IPS-18a (cell line): ENCODE results near the gene AMBRA1.

Experiments
- H3K27ac ChIP-seq: one replicate; pipeline ENCODE4 v1.5.1; 2013; ENCODE audit warnings: low read length
- H3K27me3 ChIP-seq: one replicate; pipeline ENCODE4 v1.6.1; 2013; ENCODE audit warnings: mild to moderate bottlenecking, low read length; ENCODE audit not compliant: control insufficient read depth, insufficient read depth
- H3K36me3 ChIP-seq: one replicate; pipeline ENCODE4 v1.6.1; 2013; ENCODE audit warnings: low read depth, low read length; ENCODE audit not compliant: control insufficient read depth
- H3K4me1 ChIP-seq: one replicate; pipeline ENCODE4 v1.6.1; 2013; ENCODE audit warnings: low read depth, low read length; ENCODE audit not compliant: control insufficient read depth
- H3K4me3 ChIP-seq: one replicate; pipeline ENCODE4 v1.5.1; 2013; ENCODE audit warnings: low read length
- H3K9ac ChIP-seq: one replicate; pipeline ENCODE4 v1.6.1; 2013; ENCODE audit warnings: mild to moderate bottlenecking, low read length, moderate library complexity
- H3K9me3 ChIP-seq: one replicate; pipeline ENCODE4 v1.6.1; 2013; ENCODE audit warnings: low read depth, low read length; ENCODE audit not compliant: control insufficient read depth

Gene AMBRA1

DNA sequence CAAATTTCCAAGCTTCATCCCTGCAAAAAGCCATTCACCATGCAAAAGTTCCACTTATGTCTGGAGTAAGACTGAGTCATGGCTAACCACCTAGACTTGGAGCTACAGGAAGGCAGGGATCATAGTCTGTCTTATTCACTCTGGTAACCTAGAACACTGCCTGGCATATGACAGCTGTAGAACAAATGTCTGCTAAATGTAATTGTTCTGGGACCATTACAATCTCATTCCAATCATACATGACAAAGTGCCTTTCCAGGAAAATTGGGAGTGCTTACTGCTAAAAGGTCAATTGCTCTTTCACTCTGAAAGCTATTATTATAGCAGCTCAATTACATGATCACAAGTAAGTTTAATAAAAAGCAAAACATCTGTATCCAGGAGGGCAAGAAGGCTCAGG lies 103.2 kb downstream of the AMBRA1 start:
- H3K36me3 ChIP-seq: peaks cover 8% of the 10 kb centered on the region
- no peak overlapping the region for H3K9ac ChIP-seq
- no peak overlapping the region for H3K27ac ChIP-seq
- no peaks in the 10 kb centered on the region for H3K9me3 ChIP-seq
- no peaks in the 10 kb centered on the region for H3K4me1 ChIP-seq
- no peak overlapping the region for H3K4me3 ChIP-seq
- no peaks in the 10 kb centered on the region for H3K27me3 ChIP-seq

DNA sequence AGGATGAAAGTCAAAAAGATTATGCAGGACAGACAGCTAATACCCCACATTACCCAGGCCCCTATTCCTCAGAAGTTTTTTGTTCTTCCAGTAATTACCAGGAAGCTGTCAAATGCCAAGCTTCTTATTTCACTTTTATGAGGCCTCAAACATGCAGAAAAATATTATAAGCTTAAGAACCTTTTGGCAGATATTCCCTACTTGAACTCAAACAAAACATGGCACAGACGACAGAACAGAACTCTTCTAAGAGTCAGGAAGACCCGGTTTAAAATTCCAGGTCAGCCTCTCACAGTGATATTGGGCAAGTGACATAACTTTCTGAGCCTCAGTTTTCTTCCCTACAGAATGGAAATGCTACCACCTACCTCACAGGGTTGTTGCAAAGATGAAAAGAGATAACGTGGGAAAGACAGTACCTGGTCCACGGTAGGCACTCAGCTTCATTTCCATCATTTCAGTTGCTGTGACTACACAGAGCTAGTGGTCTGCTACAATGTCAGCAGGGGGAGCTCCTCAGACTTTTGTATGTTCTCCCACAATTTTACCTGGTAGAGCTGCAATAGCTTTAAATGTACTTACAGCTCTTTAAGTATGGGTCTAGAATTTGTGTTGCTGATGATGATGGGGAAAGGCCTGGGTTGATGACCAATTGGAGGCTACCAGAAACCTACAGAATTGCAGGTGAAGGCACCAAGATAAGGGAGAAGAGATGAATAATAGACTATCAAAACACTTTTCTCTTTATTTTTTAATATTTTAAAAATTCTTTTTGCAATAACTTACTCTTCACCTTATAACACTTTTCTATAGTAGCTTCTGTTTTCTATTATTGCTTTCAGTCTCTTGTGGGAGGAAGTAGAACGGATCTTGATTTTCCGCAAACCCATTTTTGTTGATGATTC lies 103.9 kb downstream of the AMBRA1 start:
- no peak overlapping the region for H3K9ac ChIP-seq

DNA sequence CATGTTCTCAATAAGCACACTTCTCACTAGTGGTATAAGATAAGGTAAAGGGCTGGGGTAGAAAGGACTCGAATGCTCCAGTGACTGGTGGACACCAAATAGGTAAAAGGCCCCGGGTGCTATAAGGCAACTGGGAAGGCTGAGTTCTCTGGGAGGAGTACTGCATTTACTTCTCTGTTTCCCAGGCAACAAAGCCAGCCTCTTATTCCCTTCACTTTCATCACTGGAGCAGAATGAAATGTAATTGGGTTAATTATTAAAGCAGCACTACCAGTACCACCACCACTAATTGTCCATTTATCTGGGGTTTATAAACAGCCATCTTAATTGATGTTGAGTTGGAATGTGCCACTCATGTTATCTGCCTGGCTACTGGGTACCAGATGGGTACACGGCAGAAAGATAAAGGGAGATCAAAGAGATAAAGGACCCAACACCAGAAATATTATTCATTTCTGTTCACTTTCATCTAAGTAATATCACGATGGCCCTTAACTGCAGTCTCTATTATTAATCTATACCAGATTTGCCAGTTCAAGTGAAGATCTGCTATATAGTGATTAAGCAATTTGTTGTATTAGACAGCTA lies 107.9 kb downstream of the AMBRA1 start:
- H3K4me1 ChIP-seq: no peaks in the 10 kb centered on the region
- no peak overlapping the region for H3K9ac ChIP-seq
- no peak overlapping the region for H3K4me3 ChIP-seq
- H3K27me3 ChIP-seq: no peaks in the 10 kb centered on the region
- peaks cover 7% of the 10 kb centered on the region for H3K36me3 ChIP-seq
- H3K9me3 ChIP-seq: no peaks in the 10 kb centered on the region
- no peak overlapping the region for H3K27ac ChIP-seq

More for the DNA sequence above, 103.9 kb downstream of the AMBRA1 start:
- H3K27me3 ChIP-seq: no peaks in the 10 kb centered on the region
- H3K36me3 ChIP-seq: peaks cover 8% of the 10 kb centered on the region
- no peaks in the 10 kb centered on the region for H3K9me3 ChIP-seq
- H3K4me1 ChIP-seq: no peaks in the 10 kb centered on the region
- H3K4me3 ChIP-seq: no peak overlapping the region
- no peak overlapping the region for H3K27ac ChIP-seq

DNA sequence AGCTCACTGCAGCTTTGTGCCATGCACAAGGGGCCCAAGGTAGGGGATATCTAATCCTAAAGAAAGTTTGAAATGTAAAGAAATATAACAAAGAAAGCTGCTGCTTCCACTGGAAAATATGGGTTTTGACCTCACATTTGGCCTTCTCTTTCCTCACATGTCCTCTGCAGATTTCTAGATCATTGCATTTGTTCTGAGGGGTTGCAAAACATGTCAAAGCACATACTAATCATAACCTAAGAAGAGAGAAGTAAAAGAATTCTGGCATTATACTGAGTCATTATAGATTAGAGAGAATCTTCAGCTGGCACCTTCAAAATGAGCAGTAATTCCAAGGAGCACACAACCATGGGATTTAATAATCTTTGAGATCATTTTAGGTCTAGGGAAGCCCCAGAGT lies 109.7 kb downstream of the AMBRA1 start:
- H3K27ac ChIP-seq: no peak overlapping the region
- no peaks in the 10 kb centered on the region for H3K4me1 ChIP-seq
- H3K27me3 ChIP-seq: no peaks in the 10 kb centered on the region
- no peak overlapping the region for H3K9ac ChIP-seq
- peaks cover 4% of the 10 kb centered on the region for H3K36me3 ChIP-seq
- no peaks in the 10 kb centered on the region for H3K9me3 ChIP-seq
- H3K4me3 ChIP-seq: no peak overlapping the region

DNA sequence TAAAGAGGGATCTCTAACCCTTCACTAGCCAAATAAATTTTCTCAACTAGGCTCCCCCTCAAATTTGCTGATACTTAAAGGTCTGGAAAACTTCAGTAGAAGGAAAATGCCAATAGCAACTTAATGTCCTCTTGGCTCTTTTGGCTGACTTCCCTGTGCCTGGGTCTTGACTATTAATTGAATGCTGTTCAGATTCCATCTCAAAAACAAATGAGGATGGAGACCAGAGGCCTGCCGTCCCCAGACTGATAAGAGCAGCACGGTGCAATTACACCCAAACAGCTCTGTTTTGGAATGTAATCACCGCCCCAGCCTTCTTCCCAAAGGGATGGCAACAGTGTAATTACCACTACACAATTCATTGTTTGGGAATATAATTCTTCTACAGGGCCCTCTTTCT lies 112.9 kb downstream of the AMBRA1 start:
- Histone ChIP-seq H3K4me3 (no peak overlapping the region), H3K36me3 (peaks cover 4% of the 10 kb centered on the region), H3K9ac (no peak overlapping the region)

DNA sequence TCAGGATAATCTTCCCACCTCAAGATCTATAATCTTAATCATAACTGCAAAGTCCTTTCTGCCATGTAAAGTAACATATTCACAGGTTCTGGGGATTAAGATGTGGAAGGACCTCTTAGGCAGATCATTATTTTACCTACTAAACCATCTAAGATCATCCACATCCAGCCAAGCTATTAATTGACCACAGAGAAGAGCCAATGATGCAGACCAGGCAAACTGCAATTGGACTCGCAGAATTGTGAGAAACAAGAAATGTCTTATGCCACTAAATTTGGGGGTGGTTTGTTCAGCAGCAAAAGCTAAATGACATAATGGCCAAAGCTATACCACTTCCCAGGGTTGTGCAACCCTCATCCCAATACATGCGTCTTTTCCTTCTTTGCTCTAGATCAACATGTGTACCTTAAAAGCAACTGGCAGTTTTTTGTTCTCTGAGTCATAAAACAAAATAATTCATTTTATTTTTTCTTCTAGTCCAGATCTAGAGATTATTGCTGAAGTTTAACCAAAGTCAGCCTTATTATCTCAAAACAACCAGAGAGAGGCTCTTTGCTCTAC lies 113.6 kb downstream of the AMBRA1 start:
- Histone ChIP-seq H3K4me3 (no peak overlapping the region), H3K27me3 (no peaks in the 10 kb centered on the region), H3K4me1 (no peaks in the 10 kb centered on the region), H3K9ac (no peak overlapping the region), H3K27ac (no peak overlapping the region), H3K9me3 (no peaks in the 10 kb centered on the region), H3K36me3 (peaks cover 4% of the 10 kb centered on the region)

More for the DNA sequence above, 112.9 kb downstream of the AMBRA1 start:
- Histone ChIP-seq H3K27ac (no peak overlapping the region), H3K27me3 (no peaks in the 10 kb centered on the region), H3K4me1 (no peaks in the 10 kb centered on the region), H3K9me3 (no peaks in the 10 kb centered on the region)

DNA sequence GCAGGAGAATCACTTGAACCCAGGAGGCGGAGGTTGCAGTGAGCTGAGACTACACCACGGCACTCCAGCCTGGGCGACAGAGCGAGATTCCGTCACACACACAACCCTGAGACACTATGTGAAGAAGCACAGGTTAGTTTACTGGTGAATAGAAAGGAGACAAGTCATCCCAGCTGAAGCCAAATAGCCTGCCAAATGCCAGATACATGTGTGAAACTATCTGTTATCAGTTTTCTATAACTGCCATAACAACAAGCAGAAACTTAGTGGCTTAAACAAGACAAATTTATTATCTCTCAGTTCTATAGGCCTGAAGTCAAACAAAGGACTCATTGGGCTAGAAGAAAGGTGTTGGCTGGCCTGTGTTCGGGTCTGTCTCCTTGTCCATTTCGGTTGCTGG lies 114.2 kb downstream of the AMBRA1 start:
- H3K36me3 ChIP-seq: peaks cover 4% of the 10 kb centered on the region
- no peak overlapping the region for H3K4me3 ChIP-seq
- no peaks in the 10 kb centered on the region for H3K4me1 ChIP-seq
- no peaks in the 10 kb centered on the region for H3K9me3 ChIP-seq
- no peak overlapping the region for H3K9ac ChIP-seq
- no peaks in the 10 kb centered on the region for H3K27me3 ChIP-seq
- no peak overlapping the region for H3K27ac ChIP-seq

DNA sequence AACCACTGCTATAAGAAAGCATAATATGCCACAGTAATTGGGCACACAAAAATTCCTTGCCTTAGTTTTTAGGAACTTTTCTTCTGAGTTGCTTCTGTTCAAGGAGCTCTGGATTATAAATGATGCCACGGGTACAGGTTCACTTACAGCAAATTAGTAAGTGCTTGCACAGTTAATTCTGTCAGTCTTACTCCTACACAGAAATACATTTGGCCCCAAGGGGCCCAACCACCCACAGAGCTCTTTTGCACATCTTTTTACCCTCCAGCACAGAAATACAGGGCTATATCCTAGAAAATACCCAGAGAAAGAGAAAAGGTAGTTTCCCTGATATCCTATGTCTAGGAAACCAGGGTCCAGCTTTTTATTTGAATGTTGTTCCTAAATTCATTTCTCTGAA lies 115.6 kb downstream of the AMBRA1 start:
- Histone ChIP-seq H3K36me3 (peaks cover 4% of the 10 kb centered on the region), H3K4me1 (no peaks in the 10 kb centered on the region), H3K9me3 (no peaks in the 10 kb centered on the region), H3K27ac (no peak overlapping the region), H3K9ac (no peak overlapping the region), H3K27me3 (no peaks in the 10 kb centered on the region), H3K4me3 (no peak overlapping the region)

DNA sequence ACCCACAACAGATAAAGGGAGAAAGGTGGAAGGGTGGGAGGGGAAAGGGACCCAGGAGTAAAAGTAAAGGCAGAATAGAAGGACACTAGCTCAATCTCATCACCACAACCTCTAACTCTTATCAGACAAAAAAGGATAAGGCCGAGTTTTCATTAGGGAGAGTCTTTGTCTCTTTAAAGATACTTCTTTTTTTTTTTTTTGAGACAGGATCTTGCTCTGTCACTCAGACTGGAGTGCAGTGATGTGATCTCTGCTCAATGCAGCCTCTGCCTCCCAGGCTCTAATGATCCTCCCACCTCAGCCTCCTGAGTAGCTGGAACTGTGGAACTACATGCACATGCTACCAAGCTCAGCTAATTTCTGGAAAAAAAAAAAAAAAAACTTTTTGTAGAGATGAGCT lies 116.7 kb downstream of the AMBRA1 start:
- Histone ChIP-seq H3K27me3 (no peaks in the 10 kb centered on the region), H3K9ac (no peak overlapping the region), H3K4me1 (no peaks in the 10 kb centered on the region), H3K4me3 (no peak overlapping the region), H3K36me3 (peaks cover under 1% of the 10 kb centered on the region), H3K9me3 (no peaks in the 10 kb centered on the region), H3K27ac (no peak overlapping the region)

DNA sequence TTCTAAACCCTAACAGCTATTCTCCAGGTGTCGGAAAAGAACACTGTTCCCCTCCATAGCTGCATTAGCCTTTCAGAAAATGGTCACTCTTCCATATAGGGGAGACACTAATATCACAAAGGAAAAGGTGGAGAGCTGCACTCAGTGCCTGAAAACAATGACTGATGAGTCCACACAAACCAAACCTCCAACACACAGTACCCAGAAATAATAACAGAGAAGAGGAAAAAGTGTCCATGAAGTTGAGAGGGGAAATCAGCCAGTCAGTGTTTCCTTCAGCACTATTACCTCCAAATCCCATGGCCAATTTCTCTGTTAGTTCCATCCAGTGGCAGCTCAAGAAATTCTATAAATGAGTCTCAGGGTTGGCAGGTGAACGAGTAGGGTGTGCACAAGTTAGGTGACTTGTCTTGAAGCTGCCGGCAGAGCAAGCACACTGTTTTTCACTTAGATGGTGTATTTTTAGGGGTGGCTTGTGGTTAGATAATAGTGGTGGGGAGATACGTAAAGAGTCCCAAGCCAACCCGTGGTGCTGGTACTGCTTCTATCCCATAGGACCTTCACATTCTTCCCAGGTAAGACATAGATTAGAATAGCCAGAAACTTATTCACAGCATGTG lies 117.8 kb downstream of the AMBRA1 start:
- Histone ChIP-seq H3K27me3 (no peaks in the 10 kb centered on the region), H3K9ac (no peak overlapping the region), H3K36me3 (no peaks in the 10 kb centered on the region), H3K9me3 (no peaks in the 10 kb centered on the region), H3K4me3 (no peak overlapping the region), H3K4me1 (no peaks in the 10 kb centered on the region), H3K27ac (no peak overlapping the region)

DNA sequence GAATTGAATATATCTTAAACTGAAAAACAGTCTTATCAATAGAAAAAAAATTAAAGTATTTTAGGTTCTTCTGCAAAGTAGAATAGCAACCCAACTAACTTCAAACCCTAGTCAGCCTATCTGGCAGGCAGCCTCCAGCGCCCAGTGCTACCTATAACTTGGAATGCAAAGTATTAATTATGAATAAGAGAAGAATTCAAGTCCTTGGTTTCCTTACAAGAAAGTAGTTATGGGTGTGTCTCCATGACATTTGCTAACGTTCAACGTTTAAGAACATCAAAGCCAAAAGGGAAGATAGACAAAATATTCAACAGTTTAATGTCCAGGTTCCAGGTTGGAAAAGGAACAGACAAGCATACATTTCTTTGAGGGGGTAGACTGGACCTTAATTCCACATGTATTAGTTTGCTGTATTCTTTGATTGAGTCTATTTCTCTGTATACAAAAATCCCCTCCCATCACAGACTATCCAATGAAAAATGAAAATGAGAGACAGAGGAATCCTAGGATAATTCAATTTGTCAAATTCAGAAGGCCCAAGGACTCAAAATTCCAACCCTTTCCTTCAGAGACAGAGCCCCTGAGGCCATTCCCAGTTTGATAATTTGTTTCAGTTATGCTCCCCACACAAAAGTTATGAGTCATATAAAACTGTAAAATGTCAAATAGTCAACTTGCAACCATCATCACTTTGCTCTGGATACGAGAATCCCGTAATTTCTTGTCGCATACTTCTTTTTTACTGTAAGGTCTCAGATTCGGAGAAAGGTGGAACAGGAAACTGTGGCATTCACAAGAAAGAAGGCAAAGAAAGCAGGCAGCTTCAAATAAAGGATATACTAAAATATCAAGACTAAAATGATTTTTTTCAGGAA lies 118.5 kb downstream of the AMBRA1 start:
- Histone ChIP-seq H3K9ac (no peak overlapping the region), H3K9me3 (no peaks in the 10 kb centered on the region), H3K27me3 (no peaks in the 10 kb centered on the region), H3K4me3 (no peak overlapping the region), H3K36me3 (no peaks in the 10 kb centered on the region), H3K4me1 (no peaks in the 10 kb centered on the region), H3K27ac (no peak overlapping the region)
